GM21717 (cell line): ENCODE measurements around the gene ALDH3B1.
"Not testable (repeated sequence)": the region's sequence is repeated elsewhere in the genome, so short reads cannot be mapped to it uniquely, and the experiment has no call there.

ENCODE experiments used
- ATAC-seq: cut with Tn5 transposase; IDR thresholded peaks from one replicate; pipeline ENCODE4 v1.9.1; 2021; ENCODE audit warnings: mild to moderate bottlenecking, moderate library complexity; ENCODE audit not compliant: unreplicated experiment

Gene ALDH3B1

DNA sequence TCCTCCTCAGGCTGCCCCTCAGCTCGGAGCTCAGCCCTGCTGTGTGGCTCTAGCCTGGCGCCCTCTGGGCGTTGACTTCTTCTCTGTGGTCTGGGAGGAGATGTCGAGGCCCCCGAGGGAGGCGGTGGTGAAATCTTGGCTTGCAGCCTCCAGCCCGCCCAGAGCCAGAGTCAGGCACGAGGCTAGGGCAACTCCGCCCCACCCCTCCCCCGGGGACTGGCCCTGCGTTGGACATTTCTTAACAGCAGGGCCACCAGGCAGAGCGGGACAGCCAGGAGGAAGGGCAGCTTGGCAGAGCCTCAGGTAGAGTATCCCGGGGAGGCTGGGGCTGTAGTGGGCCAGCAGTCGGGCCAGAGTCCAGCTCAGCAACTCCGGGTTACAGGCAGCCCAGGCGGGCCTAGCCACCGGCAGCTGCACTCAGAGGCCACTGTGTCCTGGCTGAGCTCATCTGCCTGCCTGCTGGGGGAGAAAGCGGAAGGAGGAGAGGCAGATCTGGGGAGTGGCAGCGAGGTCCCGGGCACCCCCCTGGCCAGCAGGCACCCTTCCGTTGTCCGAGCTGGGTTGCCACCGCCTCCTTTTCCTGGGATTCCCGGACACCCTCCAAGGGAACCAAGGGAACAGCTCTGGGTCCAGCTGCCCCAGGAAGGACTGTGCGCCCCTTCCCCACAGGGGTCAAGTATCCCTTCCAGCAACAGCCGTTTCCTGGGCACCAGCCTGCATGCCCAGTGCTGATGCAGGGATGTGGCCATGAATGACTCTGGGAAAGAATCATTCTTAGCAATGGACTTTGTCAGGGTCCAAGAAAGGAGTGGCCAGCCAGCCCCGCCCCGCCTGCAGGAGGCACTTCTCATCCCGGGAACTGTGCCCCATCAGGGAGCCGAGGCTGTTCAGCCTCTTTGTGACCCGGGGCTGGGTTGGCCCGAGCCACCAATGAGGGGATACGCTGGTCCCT lies at the start of gene ALDH3B1:
Gene ALDH3B1, plus strand, starts transcription at position 238 of the 952 bp plus-strand sequence. CDS start 4,971 bp downstream, outside the sequence.
- no peak for ATAC-seq

- not testable (repeated sequence) for ATAC-seq
Observed at GRCh38 chr11:67963217-67963616, 46.9 kb upstream of the ALDH3B1 start.

DNA sequence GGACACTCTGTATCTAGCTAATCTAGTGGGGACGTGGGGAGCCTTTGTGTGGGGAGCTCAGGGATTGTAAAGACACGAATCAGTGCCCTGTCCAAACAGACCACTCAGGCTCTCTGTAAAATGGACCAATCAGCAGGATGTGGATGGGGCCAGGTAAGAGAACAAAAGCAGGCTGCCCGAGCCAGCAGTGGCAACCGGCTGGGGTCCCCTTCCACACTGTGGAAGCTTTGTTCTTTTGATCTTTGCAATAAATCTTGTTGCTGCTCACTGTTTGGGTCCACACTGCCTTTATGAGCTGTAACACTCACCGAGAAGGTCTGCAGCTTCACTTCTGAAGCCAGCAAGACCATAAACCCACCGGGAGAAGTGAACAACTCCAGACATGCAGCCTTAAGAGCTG lies 46.2 kb upstream of the ALDH3B1 start:
- ATAC-seq = not testable (repeated sequence)

DNA sequence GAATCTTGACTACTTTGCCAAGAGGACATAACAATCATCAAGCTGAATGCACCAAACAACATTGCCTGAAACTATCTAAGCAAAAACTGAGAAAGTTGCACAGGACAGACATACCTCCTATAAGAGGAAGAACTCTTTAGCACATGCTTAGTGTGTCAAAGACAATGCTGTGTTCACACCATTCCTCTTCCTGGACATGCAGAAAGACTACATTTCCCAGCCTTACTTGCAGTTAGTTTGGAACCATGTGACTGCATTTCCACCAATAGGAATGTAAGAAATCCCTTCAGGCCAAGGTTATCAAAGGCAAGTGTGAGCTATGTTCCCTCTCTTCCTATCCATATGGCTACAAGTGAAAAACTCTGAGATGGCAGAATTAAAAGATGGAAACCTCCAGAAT lies 45.4 kb upstream of the ALDH3B1 start:
- not testable (repeated sequence) for ATAC-seq

GRCh38 chr11:67965830-67966348 lies 44.2 kb upstream of the ALDH3B1 start:
- ATAC-seq = not testable (repeated sequence)

DNA sequence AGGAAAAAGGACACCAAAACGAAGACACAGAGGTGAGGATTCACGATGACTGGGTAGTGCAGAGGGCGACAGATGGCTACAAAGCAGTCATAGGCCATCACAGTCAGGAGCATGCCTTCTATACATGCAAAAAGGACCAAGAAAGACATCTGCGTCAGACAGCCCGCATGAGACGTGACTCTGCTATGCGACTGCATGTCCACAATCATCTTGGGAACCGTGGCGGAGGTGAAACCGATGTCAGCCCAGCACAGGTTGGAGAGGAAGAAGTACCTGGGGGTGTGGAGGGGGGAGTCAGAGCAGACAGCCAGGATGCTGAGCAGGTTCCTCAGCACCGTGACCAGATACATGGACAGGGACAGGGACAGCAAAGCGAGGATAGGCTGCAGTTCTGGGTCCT lies 35.4 kb upstream of the ALDH3B1 start:
- ATAC-seq = not testable (repeated sequence)

GRCh38 chr11:67978766-67979418 lies 31.2 kb upstream of the ALDH3B1 start:
- not testable (repeated sequence) for ATAC-seq

DNA sequence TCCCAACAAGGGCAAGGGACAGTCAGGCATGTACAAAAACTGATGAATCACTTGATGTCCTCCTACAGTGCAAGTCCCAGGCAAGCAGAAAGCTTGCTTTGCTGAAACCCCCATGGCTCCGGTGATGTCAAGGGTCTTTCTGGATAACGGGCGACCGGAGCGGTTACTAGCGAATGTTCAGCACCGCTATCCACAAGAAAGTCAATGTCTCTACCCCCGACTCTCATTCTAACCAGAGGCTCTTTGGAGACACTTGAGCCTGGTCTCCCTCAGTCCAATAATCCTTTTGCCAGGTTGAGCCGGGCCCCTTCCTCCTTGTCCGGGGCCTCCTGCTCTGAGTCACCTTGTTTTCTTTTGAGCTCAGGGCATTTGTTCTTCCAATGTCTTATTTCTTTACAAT lies 28.9 kb upstream of the ALDH3B1 start:
- not testable (repeated sequence) for ATAC-seq

DNA sequence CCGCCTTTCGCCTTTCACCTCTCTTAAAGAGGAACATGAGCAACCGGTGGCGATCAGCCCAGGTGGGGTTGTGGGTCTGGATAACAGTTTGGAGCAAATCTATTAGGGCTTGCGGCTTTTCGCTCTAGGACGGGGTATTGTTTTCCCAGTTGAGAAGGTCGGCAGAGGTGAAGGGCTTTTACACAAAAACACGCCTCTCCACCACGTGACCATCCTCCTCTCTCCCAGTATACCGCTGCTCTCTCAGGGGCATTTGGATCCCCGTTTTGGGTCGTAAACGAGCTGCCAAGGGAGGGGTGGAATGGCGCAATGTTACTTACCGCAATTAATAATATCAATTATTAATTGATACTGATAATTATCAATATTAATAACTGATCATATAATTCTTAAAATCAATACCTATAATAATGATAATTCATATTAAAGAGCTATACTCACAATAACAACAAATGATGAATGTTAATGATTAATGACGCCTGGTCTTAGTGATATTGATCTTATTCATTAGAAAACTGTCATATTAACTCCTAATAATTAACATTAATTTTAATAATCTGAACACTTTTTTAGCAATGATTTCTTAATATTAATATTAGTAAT lies 27.8 kb upstream of the ALDH3B1 start:
- ATAC-seq = not testable (repeated sequence)

DNA sequence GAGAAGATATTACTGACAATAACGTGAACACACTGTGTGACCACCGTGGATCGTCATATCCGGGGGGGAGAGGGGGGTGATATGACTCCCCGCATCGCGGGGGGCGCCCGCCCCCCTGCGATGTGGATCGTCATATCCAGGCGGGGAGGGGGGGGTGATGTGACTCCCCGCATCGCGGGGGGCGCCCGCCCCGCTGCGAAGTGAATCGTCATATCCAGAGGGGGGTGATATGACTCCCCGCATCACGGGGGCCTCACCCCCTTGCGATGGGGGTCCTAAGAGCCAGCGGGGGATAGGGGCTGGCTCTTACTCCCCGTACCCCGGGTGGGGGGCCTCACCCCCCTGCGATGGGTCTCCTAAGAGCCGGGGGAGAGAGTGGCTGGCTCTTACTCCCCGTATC lies 26.2 kb upstream of the ALDH3B1 start:
- no peak for ATAC-seq

DNA sequence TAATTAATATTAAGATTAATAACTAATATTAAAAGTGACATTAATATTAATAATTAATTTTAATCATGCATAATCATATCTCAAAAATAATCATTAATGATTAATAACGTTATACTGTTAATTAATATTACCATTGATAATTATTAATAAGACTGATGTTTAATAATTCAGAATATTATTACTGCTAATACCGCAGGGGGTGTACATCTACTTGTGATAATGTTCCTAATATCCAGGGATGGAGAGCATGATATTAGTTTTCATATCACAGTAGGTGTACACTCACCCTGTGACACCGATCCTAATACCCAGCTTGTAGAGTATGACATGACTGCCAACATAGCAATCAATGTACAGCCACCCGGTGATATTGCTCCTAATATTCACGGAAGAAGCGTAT lies 24.8 kb upstream of the ALDH3B1 start:
- ATAC-seq = not testable (repeated sequence)

DNA sequence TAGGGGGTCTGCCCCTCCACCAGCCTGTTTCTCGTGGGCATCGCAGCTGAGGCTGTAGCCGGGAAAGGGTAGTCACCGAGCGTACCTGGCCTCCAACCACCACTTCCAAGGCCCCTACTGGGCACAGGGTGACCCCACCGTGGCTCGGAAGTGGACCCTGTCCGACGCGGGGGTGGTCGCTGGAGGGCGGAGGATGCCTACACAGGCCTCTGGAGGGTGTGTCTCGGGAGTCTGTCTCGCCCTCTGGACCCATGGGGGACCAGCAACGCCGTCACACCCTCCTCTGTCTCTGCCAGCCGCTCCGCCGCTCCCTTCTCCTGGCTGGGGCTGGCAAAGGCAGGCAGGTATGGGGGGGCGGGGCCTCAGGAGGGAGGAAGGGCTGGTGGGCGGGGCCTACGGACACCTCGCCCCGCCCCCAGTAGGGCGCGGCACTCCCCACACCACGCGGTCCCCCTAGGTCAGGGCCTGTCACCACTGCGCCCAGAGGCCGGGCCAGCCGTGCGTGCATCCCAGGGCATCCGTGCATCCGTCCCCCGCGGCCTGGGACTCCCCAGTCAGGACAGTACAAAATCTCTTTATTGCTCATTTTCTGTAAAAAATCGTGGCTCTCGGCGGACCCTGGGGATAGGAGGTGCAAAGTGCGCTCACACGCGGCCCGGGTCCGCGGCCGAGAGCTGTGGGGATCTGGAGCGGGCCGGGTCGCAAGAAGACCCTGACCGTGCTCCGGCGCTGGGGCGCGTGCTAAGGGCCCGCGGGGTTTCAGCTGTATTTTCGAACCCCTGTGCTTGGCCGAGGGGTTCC lies 19.4 kb upstream of the ALDH3B1 start:
- ATAC-seq = not testable (repeated sequence)

GRCh38 chr11:67991347-67992121 lies 18.6 kb upstream of the ALDH3B1 start:
- ATAC-seq = not testable (repeated sequence)

DNA sequence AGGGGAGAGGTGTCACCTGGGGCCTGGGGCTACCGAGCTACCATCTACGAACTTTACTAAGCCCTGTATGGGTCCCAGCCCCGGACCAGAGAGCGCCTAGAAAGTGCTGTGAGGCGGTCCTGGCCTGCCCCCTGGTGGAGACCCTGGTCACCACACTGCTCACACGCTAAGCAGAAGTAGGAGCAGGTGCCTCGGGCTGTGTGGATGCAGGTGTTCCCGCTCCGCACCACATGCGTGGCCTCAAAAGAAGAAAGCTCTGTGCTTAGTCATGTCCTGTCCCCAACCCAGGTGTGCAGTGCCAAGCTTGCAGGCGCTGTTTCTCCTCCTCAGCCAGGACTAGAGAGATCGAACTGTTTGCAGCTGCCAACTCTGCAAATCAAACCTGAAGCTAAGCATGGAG lies 16.3 kb upstream of the ALDH3B1 start:
- not testable (repeated sequence) for ATAC-seq

DNA sequence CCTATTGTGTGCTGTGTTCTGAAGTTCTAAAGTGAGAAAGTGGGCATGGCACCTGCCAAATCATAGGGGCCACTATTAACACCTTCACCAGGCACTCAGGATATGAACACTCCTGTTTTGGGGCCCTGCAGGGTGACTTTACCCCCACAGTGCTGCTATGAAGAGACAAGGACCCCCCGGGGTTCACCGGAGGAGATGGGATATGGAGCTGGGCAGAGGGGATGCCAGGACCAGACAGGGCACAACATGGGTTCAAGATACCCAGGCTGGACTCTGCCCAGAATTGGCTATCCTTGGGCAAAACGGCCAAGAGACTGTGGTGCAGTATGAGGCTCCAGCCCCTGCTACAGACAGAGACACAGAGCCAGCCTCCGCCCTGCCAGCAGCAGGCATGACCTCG lies 15.7 kb upstream of the ALDH3B1 start:
- ATAC-seq = not testable (repeated sequence)

DNA sequence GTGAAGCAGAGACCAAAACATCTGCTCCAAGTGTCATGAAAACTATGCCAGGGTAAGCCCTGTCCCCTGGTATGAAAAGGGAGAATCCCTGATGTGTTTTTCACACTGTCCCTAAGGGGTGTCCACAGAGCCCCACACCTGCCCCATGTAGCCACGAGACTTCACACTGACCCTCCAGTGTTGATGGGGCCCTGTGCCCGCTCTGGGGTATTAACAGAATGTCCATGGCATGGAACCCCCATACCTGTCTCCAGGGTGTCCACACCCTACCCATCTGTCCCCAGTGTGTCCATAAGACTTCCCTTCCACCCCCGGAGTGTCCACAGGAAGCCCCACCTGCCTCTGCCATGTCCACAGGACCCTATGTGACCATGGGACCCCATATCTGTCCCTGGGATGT lies 15.0 kb upstream of the ALDH3B1 start:
- not testable (repeated sequence) for ATAC-seq

DNA sequence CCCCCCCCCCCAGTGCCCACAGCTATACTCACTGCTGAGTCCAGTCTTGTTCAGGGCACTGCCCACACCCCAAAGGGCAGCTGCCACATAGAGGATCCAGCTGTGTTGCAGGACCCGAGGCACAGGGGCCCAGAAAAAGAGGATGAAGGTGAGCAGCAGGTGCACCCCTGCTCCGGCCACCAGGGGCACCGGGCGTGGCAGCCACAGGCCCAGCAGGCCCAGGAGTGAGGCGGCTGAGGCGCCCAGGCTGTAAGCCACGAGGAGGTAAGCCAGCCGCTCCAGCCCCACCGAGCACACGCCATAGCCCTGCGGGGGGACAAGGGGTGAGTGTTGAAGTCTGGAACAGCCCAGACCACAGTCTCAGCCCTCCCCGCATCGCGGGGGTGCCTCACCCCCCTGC lies 14.5 kb upstream of the ALDH3B1 start:
- not testable (repeated sequence) for ATAC-seq

DNA sequence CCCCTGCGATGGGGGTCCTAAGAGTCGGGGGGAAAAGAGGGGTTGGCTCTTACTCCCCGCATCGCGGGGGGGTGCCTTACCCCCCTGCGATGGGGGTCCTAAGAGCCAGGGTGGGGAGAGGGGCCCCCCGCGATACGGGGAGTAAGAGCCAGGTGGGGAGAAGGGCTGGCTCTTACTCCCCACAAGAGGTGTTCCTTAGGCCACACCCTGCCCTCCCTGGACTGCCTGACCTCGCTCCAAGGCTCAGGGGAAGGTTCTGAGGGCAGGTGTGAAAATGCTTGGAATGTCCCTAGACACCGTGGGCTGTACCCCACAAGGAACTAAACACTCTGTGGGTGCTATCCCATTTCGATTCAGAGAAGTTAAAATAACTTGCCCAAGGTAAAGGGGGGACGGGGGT lies 14.1 kb upstream of the ALDH3B1 start:
- ATAC-seq = no peak

DNA sequence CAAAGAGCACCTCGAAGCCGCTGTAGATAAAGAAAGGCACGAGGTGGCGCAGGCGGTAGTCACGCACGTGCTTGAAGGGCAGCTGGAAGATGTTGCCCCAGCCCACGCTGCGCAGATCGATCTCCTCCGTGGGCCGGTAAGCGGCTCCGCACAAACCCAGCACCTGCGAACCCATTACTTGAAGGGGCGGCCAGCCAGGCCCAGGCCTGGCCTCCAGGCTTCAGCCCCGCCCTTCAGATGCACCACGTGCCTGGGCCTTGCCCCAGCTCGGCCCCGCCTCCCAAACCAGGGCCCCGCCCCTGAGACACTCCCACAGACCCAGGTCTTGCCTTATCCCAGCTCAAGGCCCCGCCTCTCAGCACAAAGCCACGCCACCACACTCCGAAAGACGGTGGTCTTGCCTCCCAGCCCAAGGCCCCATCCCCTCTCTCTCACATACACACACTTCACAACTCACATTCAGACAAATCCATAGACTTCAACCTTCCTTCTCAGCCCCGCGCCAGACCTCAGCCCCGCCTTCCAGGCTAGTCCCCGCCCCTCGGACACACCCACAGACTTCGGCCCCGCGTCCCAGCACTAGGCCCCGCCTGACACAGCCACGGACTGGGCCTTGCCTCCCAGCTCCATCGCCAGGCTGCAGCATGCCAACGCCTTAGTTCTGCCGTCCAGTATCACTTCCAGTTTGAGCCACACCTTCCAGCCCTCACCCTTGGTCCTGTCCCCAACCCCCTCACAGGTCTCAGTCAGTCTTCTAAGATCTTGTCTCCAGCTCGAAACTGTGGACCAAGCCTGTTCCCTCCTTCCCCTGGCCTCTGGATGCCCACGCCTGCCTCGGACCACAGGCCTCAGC lies 13.3 kb upstream of the ALDH3B1 start:
- ATAC-seq = no peak
